PFSK-1 (cell line): ENCODE measurements around the gene CD79B.

Experiments used
- FOXP2 ChIP-seq: optimal IDR thresholded peaks from 2 replicates; pipeline ENCODE3; 2011; ENCODE audit warnings: borderline replicate concordance, control low read depth, inconsistent platforms; ENCODE audit not compliant: insufficient read depth; ENCODE audit errors: extremely low read length, extremely low read depth
- POLR2AphosphoS5 ChIP-seq: IDR thresholded peaks from 2 replicates; pipeline ENCODE4 v1.6.1; 2012; ENCODE audit warnings: low read depth, mild to moderate bottlenecking, control low read depth, low read length, moderate library complexity
- SIN3A ChIP-seq: IDR thresholded peaks from 2 replicates; pipeline ENCODE4 v1.6.1; 2012; ENCODE audit warnings: mild to moderate bottlenecking, low read length, moderate library complexity, borderline replicate concordance; ENCODE audit not compliant: insufficient read depth
- TAF1 ChIP-seq: IDR thresholded peaks from 2 replicates; pipeline ENCODE4 v1.6.1; 2012; ENCODE audit warnings: low read length, control low read depth, borderline replicate concordance; ENCODE audit not compliant: insufficient read depth
- TF ChIP-seq, protein P1 (sequence below), 2 experiments: IDR thresholded peaks; 2 replicates each; pipeline versions ENCODE4 v1.6.1 to v1.8.0; 2011 to 2012; ENCODE audit warnings: low read depth in 2 of 2, low read length in 2 of 2, control low read depth in 1 of 2, inconsistent platforms in 1 of 2, mild to moderate bottlenecking in 1 of 2, moderate library complexity in 1 of 2; ENCODE audit not compliant: insufficient read depth in 1 of 2

Gene CD79B

DNA sequence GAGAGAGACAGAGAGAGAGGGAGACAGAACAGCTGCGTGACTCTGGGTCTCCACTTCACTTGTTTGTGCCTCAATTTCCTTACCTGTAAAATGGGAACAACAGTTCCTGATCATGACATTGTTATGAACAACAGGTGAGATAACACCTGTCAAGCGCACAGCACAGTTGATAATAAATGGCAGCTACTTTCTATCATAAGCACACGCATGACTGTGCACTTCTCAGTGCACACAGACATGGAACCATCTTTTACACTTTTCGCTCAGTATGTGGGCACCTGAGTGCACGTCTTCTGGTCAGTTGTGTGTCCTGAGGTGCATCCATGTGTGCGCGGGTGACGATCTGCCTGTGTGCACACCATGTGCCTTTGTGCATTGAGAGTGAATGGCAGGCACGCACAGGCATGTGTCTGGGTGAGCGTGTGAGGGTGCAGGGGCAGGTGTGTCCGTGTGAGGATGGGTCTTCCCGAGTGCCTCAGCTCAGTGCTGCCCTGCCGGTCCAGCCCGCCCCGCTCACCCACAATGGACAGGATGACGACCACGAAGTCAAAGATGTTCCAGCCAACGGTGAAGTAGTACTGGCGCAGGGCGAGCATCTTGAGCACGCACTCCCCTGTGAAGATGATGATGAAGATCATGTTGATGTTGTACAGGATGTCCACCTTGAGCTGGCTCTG lies 10.3 kb upstream of the CD79B start:
- no peak for TF ChIP-seq FOXP2
- TF ChIP-seq, protein P1, sequence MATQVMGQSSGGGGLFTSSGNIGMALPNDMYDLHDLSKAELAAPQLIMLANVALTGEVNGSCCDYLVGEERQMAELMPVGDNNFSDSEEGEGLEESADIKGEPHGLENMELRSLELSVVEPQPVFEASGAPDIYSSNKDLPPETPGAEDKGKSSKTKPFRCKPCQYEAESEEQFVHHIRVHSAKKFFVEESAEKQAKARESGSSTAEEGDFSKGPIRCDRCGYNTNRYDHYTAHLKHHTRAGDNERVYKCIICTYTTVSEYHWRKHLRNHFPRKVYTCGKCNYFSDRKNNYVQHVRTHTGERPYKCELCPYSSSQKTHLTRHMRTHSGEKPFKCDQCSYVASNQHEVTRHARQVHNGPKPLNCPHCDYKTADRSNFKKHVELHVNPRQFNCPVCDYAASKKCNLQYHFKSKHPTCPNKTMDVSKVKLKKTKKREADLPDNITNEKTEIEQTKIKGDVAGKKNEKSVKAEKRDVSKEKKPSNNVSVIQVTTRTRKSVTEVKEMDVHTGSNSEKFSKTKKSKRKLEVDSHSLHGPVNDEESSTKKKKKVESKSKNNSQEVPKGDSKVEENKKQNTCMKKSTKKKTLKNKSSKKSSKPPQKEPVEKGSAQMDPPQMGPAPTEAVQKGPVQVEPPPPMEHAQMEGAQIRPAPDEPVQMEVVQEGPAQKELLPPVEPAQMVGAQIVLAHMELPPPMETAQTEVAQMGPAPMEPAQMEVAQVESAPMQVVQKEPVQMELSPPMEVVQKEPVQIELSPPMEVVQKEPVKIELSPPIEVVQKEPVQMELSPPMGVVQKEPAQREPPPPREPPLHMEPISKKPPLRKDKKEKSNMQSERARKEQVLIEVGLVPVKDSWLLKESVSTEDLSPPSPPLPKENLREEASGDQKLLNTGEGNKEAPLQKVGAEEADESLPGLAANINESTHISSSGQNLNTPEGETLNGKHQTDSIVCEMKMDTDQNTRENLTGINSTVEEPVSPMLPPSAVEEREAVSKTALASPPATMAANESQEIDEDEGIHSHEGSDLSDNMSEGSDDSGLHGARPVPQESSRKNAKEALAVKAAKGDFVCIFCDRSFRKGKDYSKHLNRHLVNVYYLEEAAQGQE (IDR thresholded peaks at IDR 0.05; ENCODE audit: insufficient read depth in 1 of 2, low read depth in 2 of 2, low read length in 2 of 2) = no peak
- no peak for TF ChIP-seq SIN3A
- no peak for TF ChIP-seq POLR2AphosphoS5
- no peak for TF ChIP-seq TAF1

DNA sequence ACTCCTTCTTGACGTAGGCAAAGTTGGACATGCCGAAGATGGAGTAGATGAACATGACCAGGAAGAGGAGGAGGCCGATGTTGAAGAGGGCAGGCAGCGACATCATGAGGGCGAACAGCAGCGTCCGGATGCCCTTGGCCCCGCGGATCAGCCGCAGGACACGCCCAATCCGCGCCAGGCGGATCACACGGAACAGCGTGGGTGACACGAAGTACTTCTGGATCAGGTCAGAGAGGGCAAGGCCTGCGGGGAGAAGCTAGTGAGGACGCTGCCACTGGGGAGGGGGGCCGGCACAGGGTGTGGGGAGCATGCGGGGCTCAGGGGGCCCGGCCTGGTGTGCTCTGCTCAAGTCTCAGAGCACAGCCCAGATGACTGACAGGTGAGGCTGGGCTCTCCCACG lies 9.6 kb upstream of the CD79B start:
- TF ChIP-seq, protein P1 (IDR thresholded peaks at IDR 0.05; ENCODE audit: insufficient read depth in 1 of 2, low read depth in 2 of 2, low read length in 2 of 2) = no peak
- TF ChIP-seq SIN3A (no peak), TAF1 (no peak), POLR2AphosphoS5 (no peak), FOXP2 (no peak)

DNA sequence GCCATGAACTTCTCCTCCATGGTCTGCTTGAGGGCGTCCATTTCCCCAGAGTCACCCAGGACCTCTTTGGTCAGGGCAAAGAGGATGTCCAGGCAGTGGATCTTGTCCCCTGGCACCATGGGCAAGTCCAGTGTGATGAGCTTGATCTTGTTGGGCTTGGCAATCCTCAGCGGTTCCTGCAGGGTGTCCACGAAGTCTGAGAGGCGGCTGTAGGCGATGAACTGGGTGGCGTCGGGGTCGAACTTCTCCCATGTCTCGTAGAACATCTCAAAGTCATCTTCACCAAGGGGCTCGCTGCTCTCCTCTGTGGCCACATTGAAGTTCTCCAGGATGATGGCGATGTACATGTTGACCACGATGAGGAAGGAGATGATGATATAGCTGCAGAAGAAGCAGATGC lies 9.0 kb upstream of the CD79B start:
- no peak for TF ChIP-seq FOXP2
- TF ChIP-seq POLR2AphosphoS5 = no peak
- no peak for TF ChIP-seq SIN3A
- TF ChIP-seq TAF1 = no peak
- TF ChIP-seq, protein P1 (IDR thresholded peaks at IDR 0.05; ENCODE audit: insufficient read depth in 1 of 2, low read depth in 2 of 2, low read length in 2 of 2) = no peak

DNA sequence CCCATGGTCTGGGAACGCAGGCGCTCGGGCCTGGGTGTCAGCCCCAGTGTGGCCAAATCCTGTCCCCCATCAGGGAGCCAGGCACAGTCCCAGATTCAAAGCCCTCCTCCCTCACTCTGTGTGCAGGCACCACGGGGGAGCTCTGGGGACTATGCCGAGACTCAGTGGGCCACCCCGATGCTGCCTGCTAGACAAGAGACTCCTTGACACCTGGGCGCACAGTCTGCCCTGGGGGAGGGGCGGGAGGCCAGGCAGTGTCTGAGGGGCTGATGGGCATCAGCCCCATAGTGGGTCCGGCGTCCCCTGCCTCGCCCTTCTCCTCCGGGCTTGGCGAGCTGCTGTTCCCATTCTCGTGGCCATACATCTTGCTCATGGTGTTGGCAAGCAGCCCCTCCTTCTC lies 8.5 kb upstream of the CD79B start:
- TF ChIP-seq TAF1 (no peak), POLR2AphosphoS5 (no peak)
- TF ChIP-seq, protein P1 (IDR thresholded peaks at IDR 0.05; ENCODE audit: insufficient read depth in 1 of 2, low read depth in 2 of 2, low read length in 2 of 2) = no peak

DNA sequence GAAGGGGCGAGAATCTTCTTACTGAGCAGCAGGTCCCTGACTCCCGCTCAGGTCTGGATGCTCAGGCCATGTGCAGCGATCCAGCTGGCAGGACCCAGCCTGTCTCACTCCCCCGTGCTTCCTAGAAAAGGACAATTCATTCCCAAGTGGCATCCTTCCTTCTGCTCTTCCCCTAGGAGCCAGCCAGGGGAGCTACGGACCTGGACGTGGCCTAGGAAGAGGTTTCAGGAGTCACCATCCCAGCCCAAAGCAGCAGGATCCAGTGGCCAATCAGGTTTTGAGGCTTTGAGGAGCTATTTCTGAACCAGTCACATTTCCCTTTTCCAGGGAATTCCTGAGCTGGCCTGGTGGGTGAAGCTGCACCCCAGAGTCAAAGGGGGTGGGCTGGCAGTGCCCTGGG lies 7.8 kb upstream of the CD79B start:
- TF ChIP-seq, protein P1 (IDR thresholded peaks at IDR 0.05; ENCODE audit: insufficient read depth in 1 of 2, low read depth in 2 of 2, low read length in 2 of 2) = no peak
- TF ChIP-seq FOXP2 (no peak), SIN3A (no peak), TAF1 (no peak), POLR2AphosphoS5 (no peak)
